GM19395 (cell line): ENCODE data around the gene AGRN.
"Not testable (repeated sequence)": the region's sequence is repeated elsewhere in the genome, so short reads cannot be mapped to it uniquely, and the experiment has no call there.

Experiments used
- ATAC-seq: cut with Tn5 transposase; IDR thresholded peaks from one replicate; pipeline ENCODE4 v1.9.1; 2021; ENCODE audit warnings: mild to moderate bottlenecking, moderate library complexity; ENCODE audit not compliant: unreplicated experiment

The AGRN gene

GRCh38 chr1:1020000-1020404 is at the start of gene AGRN:
Gene AGRN, plus strand, starts transcription at chr1:1020120. Its CDS starts 53 bp downstream, at chr1:1020173.
- ATAC-seq: peak; percentile 30

GRCh38 chr1:970242-970972 is 49.5 kb upstream of the AGRN start:
- no peak for ATAC-seq

- no peak for ATAC-seq
Measured at GRCh38 chr1:970973-971730, 48.8 kb upstream of the AGRN start.

GRCh38 chr1:971751-972506 is 48.0 kb upstream of the AGRN start:
- no peak for ATAC-seq

GRCh38 chr1:972726-973458 is 47.0 kb upstream of the AGRN start:
- no peak for ATAC-seq

- no peak for ATAC-seq
Measured at GRCh38 chr1:973459-974292, 46.2 kb upstream of the AGRN start.

GRCh38 chr1:974293-974640 is 45.7 kb upstream of the AGRN start:
- no peak for ATAC-seq

GRCh38 chr1:974687-975328 is 45.1 kb upstream of the AGRN start:
- no peak for ATAC-seq

- no peak for ATAC-seq
Measured at GRCh38 chr1:975365-975764, 44.6 kb upstream of the AGRN start.

GRCh38 chr1:975896-976683 is 43.8 kb upstream of the AGRN start:
- ATAC-seq: no peak

GRCh38 chr1:976791-977190 is 43.1 kb upstream of the AGRN start:
- not testable (repeated sequence) for ATAC-seq

- no peak for ATAC-seq
Measured at GRCh38 chr1:978069-978834, 41.7 kb upstream of the AGRN start.

GRCh38 chr1:978835-979743 is 40.8 kb upstream of the AGRN start:
- no peak for ATAC-seq

- ATAC-seq: no peak
Measured at GRCh38 chr1:979744-980072, 40.2 kb upstream of the AGRN start.

GRCh38 chr1:980137-980571 is 39.8 kb upstream of the AGRN start:
- ATAC-seq: no peak

- ATAC-seq: no peak
Measured at GRCh38 chr1:980602-981395, 39.1 kb upstream of the AGRN start.
